HS-27A (cell line): Measurements from ENCODE around the gene REEP5.
"Not testable (repeated sequence)": the region's sequence is repeated elsewhere in the genome, so short reads cannot be mapped to it uniquely, and the experiment has no call there.

ENCODE experiments used
- DNase-seq: peaks from one replicate; pipeline ENCODE4 v3.0.0-alpha.2; 2012; ENCODE audit warnings: low read depth, missing footprints

Gene REEP5

GRCh38 chr5:112933105-112933504 lies 11.1 kb upstream of the REEP5 start:
- DNase-seq, result no peak

GRCh38 chr5:112931473-112931872 lies 9.4 kb upstream of the REEP5 start:
- no peak for DNase-seq

GRCh38 chr5:112930082-112930344 lies 8.0 kb upstream of the REEP5 start:
- DNase-seq, result no peak

GRCh38 chr5:112929336-112930081 lies 7.5 kb upstream of the REEP5 start:
- DNase-seq, result no peak

GRCh38 chr5:112923988-112924387 lies 2.0 kb upstream of the REEP5 start:
- DNase-seq, result no peak

GRCh38 chr5:112923148-112923917 lies 1.3 kb upstream of the REEP5 start:
- DNase-seq, result no peak

- DNase-seq, result peak; percentile 15
Observed at GRCh38 chr5:112921026-112921832, 798 bp downstream of the REEP5 start.

GRCh38 chr5:112919972-112920371 lies 2.1 kb downstream of the REEP5 start:
- DNase-seq, result no peak

GRCh38 chr5:112918679-112919078 lies 3.3 kb downstream of the REEP5 start:
- DNase-seq, result no peak

- DNase-seq, result no peak
Observed at GRCh38 chr5:112918136-112918535, 3.9 kb downstream of the REEP5 start.

- DNase-seq, result no peak
Observed at GRCh38 chr5:112917453-112917995, 4.5 kb downstream of the REEP5 start.

- DNase-seq, result no peak
Observed at GRCh38 chr5:112915831-112916230, 6.2 kb downstream of the REEP5 start.

- no peak for DNase-seq
Observed at GRCh38 chr5:112914584-112914983, 7.4 kb downstream of the REEP5 start.

- no peak for DNase-seq
Observed at GRCh38 chr5:112910529-112910928, 11.5 kb downstream of the REEP5 start.

- no peak for DNase-seq
Observed at GRCh38 chr5:112908854-112909253, 13.2 kb downstream of the REEP5 start.

- DNase-seq, result no peak
Observed at GRCh38 chr5:112907166-112907631, 14.8 kb downstream of the REEP5 start.

GRCh38 chr5:112906637-112907036 lies 15.4 kb downstream of the REEP5 start:
- no peak for DNase-seq

- DNase-seq, result not testable (repeated sequence)
Observed at GRCh38 chr5:112904996-112905395, 17.0 kb downstream of the REEP5 start.

GRCh38 chr5:112902561-112902960 lies 19.5 kb downstream of the REEP5 start:
- DNase-seq, result no peak

- DNase-seq, result no peak
Observed at GRCh38 chr5:112895682-112896081, 26.3 kb downstream of the REEP5 start.

GRCh38 chr5:112892776-112893175 lies 29.3 kb downstream of the REEP5 start:
- no peak for DNase-seq

- not testable (repeated sequence) for DNase-seq
Observed at GRCh38 chr5:112892066-112892465, 30.0 kb downstream of the REEP5 start.
